Measurements from ENCODE around the gene PRKACB.

GRCh38 chr1:84152649-84153056 is 8.6 kb downstream of the PRKACB start:
- TF ChIP-seq, protein P1, sequence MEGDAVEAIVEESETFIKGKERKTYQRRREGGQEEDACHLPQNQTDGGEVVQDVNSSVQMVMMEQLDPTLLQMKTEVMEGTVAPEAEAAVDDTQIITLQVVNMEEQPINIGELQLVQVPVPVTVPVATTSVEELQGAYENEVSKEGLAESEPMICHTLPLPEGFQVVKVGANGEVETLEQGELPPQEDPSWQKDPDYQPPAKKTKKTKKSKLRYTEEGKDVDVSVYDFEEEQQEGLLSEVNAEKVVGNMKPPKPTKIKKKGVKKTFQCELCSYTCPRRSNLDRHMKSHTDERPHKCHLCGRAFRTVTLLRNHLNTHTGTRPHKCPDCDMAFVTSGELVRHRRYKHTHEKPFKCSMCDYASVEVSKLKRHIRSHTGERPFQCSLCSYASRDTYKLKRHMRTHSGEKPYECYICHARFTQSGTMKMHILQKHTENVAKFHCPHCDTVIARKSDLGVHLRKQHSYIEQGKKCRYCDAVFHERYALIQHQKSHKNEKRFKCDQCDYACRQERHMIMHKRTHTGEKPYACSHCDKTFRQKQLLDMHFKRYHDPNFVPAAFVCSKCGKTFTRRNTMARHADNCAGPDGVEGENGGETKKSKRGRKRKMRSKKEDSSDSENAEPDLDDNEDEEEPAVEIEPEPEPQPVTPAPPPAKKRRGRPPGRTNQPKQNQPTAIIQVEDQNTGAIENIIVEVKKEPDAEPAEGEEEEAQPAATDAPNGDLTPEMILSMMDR (IDR thresholded peaks at IDR 0.05; ENCODE audit: borderline replicate concordance, extremely low read depth, low read length, poor library complexity, severe bottlenecking): no peak
- TF ChIP-seq EZH2 (IDR thresholded peaks at IDR 0.05; ENCODE audit: borderline replicate concordance, low read depth, low read length, severe bottlenecking): no peak

All from DND-41 (cell line).